ENCODE results near the gene ATP2B2.

The ATP2B2 gene

DNA sequence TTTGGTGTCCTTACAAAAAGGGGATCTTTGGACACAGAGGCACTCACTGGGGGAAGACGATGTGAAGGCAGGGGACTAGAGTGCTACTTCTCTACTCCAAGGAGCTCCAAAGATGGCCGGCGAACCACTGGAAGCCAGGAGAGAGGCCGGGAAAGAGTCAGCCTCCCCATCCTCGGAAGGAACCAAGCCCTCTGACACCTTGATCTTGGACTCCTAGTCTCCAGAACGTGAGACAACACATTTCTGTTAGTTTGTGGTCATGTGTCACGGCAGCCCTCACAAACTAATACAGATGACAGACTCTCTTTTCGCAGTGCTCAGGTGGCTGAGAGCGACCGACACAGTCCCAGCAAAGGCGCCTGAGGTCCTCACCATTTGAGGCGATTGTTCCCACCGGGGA lies 24.4 kb upstream of the ATP2B2 start:
- peak; percentile 2 to 10 for DNase-seq

DNA sequence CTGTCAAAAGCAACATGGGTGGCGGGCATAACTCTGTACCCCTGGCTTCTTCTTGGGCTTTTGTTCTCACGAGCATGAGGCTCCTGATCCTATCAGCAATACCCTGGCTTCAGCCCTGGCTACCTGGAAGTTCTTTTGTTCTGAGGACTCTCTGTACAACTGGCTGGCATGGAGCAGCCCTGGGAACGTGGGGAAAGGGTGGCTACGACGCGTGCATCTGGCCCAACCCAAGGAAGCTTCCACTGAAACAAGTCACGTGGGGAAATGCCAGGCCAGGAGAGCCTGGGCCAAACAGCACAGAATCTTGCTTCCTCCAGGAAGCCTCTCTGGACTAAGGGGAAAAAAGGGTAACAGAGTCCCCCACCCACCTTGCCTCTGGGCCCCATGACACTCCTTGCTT lies 22.7 kb upstream of the ATP2B2 start:
- peak in 1 of 2 experiments; percentile 3 for DNase-seq

DNA sequence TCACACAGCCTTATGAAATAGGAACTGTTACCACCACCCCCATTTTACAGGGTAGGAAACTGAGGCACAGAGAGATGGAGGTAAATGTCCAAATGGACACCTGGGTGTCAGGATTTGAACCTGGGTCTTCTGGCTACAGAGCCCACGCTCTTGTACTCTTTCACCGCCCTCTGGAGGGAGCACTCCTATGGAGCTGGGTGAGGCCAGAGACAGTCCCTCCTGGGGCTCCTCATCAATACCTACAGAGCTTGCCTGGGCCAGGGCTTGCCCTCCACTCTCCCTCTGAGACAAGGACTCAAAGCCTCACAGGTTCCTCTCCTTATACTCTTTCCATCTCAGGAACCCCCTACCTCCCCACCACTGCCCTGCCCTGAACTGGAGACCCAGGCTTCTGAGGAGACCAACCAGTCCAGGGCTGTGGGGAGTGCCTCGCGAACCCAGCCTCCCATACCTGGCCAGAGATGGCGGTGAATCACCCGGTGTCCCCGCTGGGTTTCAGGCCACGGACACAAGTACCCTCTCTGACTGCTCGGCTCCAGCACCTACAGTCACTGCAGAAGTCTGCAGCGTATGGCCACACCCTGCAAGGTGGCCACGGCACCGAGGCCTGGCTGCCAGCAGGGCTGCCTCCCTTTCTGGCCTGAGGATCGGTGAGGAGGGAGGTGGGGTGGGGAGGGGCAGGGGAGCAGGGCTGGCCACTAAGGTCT lies 22.1 kb upstream of the ATP2B2 start:
- peak; percentile 4 to 14 for DNase-seq

DNA sequence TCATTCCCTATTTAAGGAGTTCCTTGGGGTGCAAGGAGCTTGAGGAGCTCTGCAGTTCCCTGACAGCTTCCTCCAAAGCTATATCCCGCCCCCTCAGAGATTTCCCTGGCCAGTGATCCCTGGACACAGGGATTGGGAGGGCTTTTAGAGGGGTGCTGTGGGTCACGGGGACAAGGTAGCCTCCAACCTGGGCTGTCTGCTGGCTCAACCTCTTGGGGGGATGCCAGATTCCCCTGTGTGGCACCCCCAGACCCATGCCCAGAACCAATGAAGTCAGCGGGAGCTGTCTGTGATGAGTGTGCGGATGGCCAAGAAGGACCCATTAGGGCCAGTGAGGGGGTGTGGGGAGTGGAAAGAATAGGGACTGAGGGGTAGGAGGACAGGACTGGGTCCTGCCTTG lies 21.0 kb upstream of the ATP2B2 start:
- DNase-seq, result peak; percentile 2

DNA sequence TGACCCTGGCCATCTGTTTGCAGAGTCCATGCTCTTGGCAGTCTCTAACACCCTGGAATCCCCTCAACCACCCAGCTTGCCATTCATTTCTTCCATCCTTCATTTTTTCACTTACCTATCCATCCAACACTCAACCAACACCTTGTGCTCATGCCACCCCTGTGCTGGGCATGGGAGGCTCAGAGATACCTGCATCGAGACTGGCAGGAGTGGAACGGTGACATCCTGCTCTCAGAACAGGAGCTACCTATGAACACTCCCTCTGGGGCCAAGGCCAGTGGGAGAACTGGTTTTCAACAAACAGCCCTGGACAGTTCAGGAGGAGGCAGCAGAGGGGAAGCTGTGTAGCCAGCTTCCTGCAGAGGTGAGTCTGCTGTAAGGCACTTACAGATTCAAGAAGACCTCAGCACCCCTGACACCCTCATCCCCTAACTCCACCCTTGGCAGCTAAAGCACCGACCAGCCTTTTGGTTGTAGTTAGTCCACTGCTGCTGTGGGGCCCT lies 19.5 kb upstream of the ATP2B2 start:
- DNase-seq, result peak; percentile 7 to 9

DNA sequence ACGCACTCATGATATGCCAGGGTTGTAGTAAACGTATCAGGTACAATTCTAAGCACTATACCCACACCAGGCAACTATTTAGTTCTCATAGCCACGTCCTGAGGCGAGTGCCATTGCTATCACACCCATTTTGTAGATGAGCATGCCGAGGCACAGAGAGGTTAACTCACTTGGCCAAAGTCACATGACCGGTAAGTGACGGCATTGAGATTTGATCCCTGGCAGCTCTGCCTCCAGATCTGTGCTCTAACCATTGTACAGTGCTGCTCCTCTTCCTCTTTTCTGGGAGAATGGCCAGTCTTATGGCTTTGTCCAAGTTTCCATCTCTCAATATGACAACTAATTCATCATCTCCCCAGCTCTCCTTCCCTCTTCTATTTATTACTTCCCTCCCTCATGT lies 18.9 kb upstream of the ATP2B2 start:
- DNase-seq, result no peak

DNA sequence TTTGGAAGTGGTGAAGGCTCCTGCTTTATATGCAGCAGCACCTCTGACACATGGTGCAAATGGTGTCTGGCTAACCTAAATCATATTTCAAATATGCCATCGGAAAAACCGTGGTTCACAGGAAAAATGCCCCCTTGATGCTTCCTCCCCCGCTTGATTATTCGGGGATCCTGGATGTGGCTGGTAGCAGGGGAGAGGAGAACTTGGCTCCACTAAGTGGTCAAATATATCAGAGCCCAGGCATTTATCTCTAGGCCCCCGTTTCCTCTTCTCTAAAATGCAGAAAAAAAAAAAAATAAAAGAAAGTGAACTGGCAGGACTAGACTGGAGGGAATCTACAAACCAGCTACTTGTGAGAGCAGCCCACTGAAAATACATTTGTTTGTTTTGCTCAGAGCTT lies 18.2 kb upstream of the ATP2B2 start:
- peak in 1 of 2 experiments; percentile 1 for DNase-seq

DNA sequence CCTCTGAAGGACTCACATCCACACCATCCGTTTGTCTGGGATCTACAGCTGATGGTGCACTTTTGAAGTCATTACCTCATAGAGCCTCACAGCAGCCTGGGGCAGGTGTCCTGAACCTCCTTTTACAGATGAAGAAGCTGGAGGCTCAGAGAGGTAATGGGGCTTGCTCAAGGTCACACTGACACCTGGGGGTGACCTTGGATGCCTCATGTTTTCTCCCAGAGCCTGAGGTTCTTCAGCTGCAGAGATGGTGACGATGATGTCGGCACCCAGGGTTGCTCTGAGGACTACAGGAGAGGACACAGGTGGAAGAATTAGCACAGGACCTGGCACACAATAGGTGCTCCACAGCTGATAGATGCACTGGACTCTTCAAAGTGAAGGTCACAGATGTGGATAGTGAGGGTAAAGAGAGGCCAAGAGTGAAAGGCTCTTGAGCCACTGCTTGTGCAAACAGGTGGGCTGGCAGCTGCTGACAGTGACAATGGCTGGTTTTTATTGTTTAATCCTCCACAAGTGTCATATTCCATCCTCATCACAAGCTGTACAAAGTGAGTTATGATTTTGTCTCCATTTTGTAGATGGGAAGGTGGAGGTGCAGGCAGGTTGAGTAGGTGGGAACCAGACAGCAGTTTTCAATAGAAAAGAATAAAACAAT lies 17.4 kb upstream of the ATP2B2 start:
- peak in 1 of 2 experiments; percentile 12 for DNase-seq

DNA sequence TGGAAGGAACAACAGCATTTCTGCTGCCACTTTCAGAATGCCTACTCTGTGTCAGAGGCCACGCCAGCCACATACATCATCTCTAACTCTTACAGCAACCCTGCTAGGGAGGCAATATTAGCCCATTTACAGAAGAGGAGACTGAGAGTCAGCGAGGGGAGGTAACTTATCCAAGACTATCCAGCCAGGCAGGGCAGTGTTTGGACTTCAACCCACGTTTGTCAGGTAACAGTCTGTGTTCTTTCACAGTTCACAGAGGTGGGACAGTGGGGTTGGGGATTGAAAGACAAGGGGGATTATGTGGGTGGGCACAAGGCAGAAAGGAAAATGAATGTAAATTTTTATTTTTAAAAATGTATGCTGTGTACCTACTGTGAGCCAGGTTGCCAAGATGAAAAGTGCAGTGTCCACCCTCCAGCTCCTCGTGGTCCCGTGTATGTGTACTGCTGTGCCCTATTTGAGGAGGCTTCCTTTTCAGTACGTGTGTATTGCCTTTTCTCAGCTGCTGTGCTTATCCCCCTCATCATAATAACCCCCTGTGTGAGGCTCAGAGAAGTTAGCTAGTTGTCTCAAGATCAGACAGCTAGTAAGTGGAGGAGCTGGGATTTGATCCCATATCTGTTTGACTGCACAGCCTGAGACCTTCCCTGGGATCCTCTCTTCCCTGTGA lies 16.5 kb upstream of the ATP2B2 start:
- DNase-seq, result no peak

DNA sequence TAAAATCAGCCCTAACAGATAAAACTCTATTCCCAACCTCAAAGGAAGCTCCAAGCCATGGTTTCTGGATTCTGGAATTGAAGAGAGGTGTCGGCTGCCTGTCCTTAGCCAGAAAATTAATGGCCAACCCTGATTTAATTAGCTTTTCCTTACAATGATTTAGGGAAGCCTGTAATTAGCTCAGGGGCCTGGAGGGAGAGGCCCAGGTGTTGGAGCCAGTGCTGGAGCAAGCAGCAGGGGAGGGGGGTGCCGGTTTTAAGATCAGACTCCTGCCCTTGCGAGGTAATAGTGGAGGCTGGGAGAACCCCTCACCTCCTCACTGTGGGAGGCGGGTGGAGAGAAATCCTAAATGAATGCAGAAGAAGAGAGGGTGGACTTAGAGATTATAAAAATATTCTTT lies 14.7 kb upstream of the ATP2B2 start:
- DNase-seq, result no peak

DNA sequence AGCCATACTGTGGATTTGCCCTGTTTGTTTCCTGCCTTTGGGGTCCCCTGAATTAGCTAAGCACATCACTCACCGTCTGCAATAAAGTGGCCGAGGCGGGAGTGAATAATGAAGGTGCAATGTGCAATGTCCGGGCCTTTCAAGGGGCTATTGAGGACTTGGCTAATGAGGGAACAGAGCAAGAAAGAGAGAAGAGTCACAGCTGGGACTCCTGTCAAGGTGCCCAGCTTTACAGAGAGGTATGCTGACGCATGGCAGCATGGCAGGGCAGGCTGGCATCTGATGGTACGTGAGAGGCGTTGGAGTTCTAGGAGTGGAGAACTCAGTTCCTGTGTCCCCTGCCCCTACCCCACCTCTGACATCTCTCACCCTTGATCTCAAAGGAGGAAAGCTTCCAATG lies 13.8 kb upstream of the ATP2B2 start:
- DNase-seq, result no peak

DNA sequence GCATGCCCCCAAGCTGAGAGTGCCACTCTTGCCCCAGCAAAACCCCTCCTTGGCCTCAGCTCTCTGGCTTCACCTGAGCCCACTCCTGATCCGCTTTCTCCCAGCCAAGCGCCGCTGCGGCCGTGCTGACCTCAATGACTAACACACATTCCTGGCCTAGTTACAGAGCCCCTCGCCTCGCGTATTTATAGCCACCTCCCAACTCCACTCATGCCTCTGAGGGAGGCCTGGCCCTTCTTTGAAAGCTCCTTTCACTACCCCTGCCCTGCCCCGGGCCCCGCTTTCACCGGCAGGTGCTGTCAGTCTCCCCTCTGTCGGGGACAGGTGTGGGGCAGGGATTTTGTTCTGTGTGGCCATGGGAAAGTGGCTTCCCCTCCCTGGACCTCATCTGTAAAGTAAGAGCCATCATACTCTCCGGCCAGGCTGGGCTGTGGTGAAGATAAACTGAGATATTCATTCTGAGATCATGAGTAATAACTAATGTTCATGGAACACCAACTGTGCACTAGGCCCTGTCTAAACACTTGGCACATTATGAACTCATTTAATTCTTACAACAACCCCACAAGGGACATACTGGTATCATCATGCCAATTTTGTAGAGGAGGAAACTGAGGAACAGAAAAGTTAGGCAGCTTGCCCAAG lies 13.2 kb upstream of the ATP2B2 start:
- DNase-seq, result peak in 1 of 2 experiments; percentile 10

DNA sequence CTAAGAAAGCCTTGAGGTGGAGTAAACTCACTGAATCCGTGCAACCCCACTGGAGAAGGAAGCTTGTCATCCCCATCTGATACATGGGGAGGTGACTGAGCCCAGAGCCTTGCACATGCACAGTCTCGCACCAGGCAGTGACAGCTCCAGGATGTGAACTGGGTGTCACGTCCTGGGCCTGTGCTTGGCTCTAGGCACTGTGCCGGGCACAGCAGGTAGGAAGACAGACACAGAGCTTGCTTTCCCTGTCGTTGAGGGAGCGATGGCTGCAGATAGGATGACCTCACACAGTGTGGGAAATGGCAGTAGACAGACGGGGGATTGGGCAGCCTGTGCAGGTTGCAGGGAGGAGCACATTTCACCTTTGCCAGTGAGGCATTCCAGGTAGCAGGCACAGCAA lies 12.2 kb upstream of the ATP2B2 start:
- DNase-seq, result no peak

DNA sequence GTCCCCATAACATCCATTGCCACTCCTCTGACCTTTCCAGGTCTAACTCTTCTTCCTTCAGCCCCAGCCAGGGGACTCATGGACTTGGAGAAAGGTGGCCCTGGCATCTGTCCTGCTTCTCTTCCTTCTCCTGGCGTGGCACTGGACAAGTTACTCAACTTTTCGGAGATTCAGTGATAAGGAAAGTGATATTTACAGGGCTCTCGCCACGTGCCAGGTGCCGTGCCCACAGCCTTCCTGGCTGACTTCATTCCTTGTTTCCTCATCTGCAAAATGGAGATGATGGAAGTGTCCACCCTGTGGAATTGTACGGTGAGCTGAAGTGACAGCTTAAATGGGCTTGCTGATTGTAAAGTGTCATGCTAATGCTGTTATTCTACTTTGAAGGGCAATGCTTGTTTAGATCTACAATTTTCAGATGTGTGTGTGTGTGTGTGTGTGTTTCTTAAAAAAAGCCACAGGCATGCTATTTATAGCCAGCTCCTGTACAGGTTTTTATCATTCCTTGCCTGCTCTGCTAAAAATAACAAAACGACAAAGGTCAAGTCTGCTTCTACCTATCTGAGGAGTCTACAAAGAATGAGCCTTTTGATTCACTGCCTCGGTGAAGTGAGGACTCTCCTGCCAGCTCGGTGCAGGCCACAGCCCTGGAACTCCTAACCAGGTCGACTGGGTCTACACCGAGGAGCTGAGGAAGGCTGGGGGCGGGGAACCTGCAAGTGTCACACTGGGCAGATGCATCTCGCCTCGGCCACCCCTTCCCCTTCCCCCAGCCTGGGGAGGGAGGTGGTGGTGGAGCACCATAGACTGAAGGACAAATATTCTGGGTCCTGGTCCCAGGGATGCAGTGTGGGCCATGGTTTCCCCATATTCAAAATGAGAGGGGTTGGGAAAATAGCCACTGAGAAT lies 11.4 kb upstream of the ATP2B2 start:
- DNase-seq, result no peak

DNA sequence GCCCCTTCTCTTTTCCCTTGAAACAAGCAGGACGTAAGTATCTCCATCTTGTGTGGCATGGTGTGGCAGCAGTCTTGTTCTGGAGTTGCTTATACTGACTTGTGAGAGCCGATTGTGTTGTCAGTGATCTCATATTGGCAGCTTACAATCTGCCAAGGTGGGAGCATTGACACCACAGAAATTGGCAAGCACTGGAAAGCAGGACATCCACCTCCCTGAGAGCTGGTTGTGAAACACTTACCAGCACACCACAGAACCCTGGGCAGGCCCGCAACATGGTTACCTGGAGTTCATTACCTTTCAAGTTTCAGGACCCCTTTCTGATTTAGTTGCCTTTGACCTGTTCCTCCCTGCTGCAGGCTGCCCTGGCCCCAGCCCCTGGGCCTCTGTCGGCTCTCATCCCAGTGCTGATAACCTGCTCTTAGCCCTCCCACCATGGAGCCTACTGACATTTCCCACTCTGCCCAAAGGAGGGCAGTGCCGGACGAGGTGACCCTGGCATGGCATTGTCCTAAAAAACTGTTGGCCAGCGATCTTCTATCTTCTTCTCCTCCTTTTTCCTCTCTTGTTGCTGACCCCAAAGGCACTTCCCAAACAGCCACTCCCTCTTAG lies 10.6 kb upstream of the ATP2B2 start:
- DNase-seq, result no peak

DNA sequence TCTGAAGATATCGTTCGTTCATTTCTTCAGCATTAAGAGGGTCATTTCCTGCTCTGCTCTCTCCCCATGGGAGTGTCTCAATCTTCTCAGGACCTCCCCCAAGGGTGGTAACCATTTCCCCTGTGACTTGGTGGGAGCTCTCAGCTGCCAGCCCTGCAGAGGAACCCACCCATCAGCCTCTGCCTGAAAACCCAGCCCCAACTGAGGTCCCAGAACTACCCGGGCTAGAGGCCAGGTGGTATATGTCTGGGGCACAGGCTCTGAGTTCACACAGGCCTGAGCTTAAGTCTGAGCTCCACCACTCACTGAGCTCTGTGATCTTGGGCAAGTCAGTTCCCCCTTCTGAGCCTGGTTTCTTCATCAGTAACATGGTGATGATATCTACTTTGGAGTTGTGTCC lies 10.0 kb upstream of the ATP2B2 start:
- DNase-seq, result no peak

DNA sequence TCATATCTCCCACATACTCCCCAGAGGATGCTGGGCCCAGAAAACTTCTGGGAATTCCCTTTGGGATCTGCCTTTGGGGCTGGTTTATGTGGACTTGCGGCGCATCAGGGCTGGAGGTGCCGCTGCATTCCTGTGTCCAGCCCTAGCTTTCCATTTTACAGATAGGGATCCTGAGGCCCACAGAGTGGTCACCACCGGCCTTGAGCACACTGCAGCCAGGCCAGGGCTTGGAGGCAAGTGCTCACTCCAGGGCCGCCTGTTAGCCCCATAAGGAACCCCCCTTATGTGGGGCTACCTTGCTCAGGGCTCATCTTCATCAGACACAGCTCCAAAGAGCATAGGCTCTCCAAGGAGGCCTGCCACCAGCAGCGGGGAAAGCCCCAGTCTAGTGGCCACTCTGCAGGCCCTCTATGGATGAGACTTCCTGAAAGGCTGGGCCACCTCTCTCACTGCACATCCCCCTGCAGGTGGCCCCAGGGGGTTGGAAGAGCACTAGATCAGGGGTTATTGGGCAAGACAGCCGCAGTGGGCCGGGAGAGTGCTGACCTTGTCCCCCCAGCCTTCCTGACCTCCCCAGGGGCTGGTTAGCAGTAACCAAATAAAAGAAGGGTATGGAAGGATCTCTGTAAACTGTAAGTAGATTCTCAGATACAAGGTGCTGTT lies 9.2 kb upstream of the ATP2B2 start:
- DNase-seq, result no peak

DNA sequence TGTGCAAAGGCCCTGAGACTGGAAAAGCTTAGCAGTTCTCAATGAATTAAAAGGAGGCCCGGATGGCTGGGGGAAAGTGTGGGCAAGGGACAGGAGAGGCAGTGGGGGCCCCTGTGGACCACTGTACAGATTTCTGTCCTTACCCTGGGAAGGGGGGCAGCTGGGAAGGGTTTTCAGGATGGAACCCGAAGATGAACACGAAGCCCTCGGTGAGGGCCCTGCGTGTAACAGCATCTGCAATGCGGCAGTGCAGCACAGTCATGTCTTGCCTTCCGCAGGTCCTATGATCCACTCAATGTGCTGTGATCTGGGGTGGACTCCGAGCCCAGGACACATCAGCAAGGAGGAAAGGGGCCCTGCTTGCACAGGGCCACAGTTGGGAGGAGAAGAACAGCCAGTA lies 7.9 kb upstream of the ATP2B2 start:
- DNase-seq, result no peak

DNA sequence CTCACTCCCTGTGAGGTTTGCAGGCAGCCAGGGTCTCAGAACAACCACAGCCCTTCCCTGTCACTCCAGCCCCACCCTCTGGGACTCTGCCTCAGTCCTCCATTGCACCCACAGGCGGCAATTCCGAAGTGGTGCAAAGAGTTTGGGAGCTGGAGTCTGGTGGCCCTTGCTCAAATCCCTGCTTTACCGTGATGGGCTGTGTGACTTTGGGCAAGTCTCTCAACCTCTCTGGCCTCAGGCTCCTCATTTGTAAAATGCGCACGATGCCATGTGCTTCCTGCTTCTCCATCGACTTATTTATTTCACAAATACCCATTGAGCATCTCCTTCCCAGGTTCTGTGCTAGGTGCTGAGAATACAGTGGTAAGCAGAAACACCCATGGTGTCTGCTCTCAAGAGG lies 7.3 kb upstream of the ATP2B2 start:
- no peak for DNase-seq

DNA sequence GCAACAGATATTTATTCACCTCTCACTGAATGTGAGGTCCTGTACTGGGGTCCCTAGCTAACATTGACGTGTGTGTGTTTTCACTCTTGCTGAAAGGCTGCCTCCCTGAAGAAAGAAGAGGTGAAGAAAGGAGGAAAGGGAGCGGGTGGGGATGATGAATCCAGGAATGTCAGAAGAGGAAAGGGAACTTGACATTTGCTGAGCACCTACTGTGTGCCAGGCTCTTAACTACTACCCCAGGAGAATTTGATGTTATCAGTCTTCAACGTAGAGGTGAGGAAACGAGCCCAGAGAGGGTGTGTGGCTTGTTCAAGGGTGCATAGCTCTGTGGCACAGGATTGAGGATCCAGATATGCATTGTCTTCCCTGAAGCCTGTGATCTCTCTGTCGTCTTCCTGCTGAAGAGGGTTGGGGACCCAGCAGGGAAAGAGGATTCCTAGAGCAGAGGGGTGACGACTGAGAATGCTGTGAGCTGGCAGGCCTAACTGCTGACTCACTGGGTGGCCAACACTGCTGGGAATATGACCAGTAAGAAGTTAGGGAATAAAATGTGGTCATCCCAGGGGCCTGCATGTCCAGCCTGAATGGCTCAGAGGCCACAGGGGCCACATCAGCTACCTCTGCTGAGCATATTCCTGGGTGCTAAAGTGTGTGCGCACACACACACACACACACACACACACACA lies 6.6 kb upstream of the ATP2B2 start:
- no peak for DNase-seq

All from activated T-cell treated with anti-CD3 and anti-CD28 coated beads, Interleukin-2, amount 50 U/mL, for 48 hours (primary cell).